ENCODE data around the gene PPM1G. TPM values are rescaled to one million over a fixed set of nuclear protein-coding genes. Genes with fewer than 3 reads are reported as not detected.
A peak's percentile ranks its signal among the peaks of the same experiment; 100 is the strongest.

PPM1G gene
- total RNA-seq, 1 donor from 2014 or later = 127 TPM

GRCh38 chr2:27441226-27441926 is 32.0 kb upstream of the PPM1G start:
- TF ChIP-seq, protein P1, sequence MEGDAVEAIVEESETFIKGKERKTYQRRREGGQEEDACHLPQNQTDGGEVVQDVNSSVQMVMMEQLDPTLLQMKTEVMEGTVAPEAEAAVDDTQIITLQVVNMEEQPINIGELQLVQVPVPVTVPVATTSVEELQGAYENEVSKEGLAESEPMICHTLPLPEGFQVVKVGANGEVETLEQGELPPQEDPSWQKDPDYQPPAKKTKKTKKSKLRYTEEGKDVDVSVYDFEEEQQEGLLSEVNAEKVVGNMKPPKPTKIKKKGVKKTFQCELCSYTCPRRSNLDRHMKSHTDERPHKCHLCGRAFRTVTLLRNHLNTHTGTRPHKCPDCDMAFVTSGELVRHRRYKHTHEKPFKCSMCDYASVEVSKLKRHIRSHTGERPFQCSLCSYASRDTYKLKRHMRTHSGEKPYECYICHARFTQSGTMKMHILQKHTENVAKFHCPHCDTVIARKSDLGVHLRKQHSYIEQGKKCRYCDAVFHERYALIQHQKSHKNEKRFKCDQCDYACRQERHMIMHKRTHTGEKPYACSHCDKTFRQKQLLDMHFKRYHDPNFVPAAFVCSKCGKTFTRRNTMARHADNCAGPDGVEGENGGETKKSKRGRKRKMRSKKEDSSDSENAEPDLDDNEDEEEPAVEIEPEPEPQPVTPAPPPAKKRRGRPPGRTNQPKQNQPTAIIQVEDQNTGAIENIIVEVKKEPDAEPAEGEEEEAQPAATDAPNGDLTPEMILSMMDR (IDR thresholded peaks at IDR 0.05; ENCODE audit: unreplicated experiment) = no peak
- Mint-ChIP-seq H3K4me3 (ENCODE audit: unreplicated experiment) (peak overlapping the region; percentile 60), H3K27ac (ENCODE audit: unreplicated experiment) (no peak overlapping the region), H3K9me3 (ENCODE audit: unreplicated experiment) (no peaks in the 10 kb centered on the region), H3K4me1 (ENCODE audit: unreplicated experiment) (peaks cover 17% of the 10 kb centered on the region), H3K27me3 (ENCODE audit: unreplicated experiment) (peaks cover 6% of the 10 kb centered on the region), H3K36me3 (ENCODE audit: low read depth, unreplicated experiment) (peaks cover 38% of the 10 kb centered on the region)
- DNase-seq (ENCODE audit: low spot score) = no peak

GRCh38 chr2:27435628-27436027 is 26.2 kb upstream of the PPM1G start:
- peak overlapping the region; percentile 3 for H3K4me3 Mint-ChIP-seq (ENCODE audit: unreplicated experiment)
- no peaks in the 10 kb centered on the region for H3K4me1 Mint-ChIP-seq (ENCODE audit: unreplicated experiment)
- H3K27ac Mint-ChIP-seq (ENCODE audit: unreplicated experiment) = no peak overlapping the region
- TF ChIP-seq, protein P1 (IDR thresholded peaks at IDR 0.05; ENCODE audit: unreplicated experiment) = no peak
- DNase-seq (ENCODE audit: low spot score) = no peak
- no peaks in the 10 kb centered on the region for H3K9me3 Mint-ChIP-seq (ENCODE audit: unreplicated experiment)
- peaks cover 2% of the 10 kb centered on the region for H3K27me3 Mint-ChIP-seq (ENCODE audit: unreplicated experiment)
- H3K36me3 Mint-ChIP-seq (ENCODE audit: low read depth, unreplicated experiment) = peaks cover 52% of the 10 kb centered on the region

GRCh38 chr2:27431395-27431794 is 22.0 kb upstream of the PPM1G start:
- Mint-ChIP-seq H3K27ac (ENCODE audit: unreplicated experiment) (peak overlapping the region; percentile 34), H3K9me3 (ENCODE audit: unreplicated experiment) (no peaks in the 10 kb centered on the region), H3K4me3 (ENCODE audit: unreplicated experiment) (no peak overlapping the region), H3K27me3 (ENCODE audit: unreplicated experiment) (peaks cover 1% of the 10 kb centered on the region), H3K4me1 (ENCODE audit: unreplicated experiment) (peaks cover 18% of the 10 kb centered on the region), H3K36me3 (ENCODE audit: low read depth, unreplicated experiment) (peaks cover 33% of the 10 kb centered on the region)
- DNase-seq (ENCODE audit: low spot score) = no peak
- TF ChIP-seq, protein P1 (IDR thresholded peaks at IDR 0.05; ENCODE audit: unreplicated experiment) = no peak

DNA sequence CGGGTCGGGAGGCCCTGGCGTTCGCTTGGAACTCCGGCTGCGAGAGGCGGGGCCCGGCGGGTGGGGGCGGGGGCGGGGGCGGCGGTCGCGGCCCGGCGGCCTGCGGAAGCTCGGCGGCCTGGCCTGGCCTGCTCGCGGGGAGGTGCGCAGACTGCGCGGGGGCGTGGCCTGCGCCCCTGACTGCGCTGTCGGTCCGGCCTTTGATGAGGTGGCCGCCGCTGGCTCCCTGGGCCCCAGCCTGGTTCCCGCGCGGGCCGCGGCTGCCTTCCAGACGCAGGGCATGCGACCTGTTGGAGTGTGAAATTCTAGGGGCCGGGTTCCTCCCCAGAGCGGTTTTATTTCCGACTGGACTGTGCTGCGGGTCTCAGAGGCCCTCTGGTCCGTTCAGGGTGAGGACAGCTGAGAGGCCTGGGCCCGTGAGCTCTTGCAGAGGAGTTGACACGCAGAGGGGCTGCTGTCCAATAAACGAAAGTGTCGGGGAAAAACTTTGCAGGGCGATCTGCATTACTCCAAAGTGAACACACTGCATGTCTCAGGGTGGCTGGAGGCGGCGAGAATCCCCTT is 19.7 kb upstream of the PPM1G start:
- TF ChIP-seq, protein P1 (IDR thresholded peaks at IDR 0.05; ENCODE audit: unreplicated experiment) = no peak
- peak overlapping the region; percentile 99 for H3K4me3 Mint-ChIP-seq (ENCODE audit: unreplicated experiment)
- H3K9me3 Mint-ChIP-seq (ENCODE audit: unreplicated experiment) = no peaks in the 10 kb centered on the region

More for the DNA sequence above, 19.7 kb upstream of the PPM1G start:
- Mint-ChIP-seq H3K27me3 (ENCODE audit: unreplicated experiment) (peaks cover 1% of the 10 kb centered on the region), H3K4me1 (ENCODE audit: unreplicated experiment) (peaks cover 18% of the 10 kb centered on the region), H3K36me3 (ENCODE audit: low read depth, unreplicated experiment) (peaks cover 11% of the 10 kb centered on the region), H3K27ac (ENCODE audit: unreplicated experiment) (peak overlapping the region; percentile 85)
- peak; percentile 84 for DNase-seq (ENCODE audit: low spot score)
